Gastrocnemius medialis (tissue), 4 donors: ENCODE results near the gene MRC2. TPM values are rescaled to one million over a fixed set of nuclear protein-coding genes. Genes with fewer than 3 reads are reported as not detected.

Source experiments
- ATAC-seq, 2 donors: fragments of 150-250 bp; one replicate each; pipeline ENCODE4 v1.9.1; 2016
- DNase-seq, 2 donors: peaks; one replicate each; pipeline ENCODE4 v3.0.0-alpha.2; 2019
- H3K27ac ChIP-seq, 4 donors: fragments of 200-600 bp; sonication (generic); 1 replicate in 1 of 4; 2 replicates in 3 of 4; pipeline ENCODE4 v1.5.1; 2016 to 2018; ENCODE audit warnings: mild to moderate bottlenecking in 2 of 4, moderate library complexity in 1 of 4
- H3K27me3 ChIP-seq, 3 donors: fragments of 200-600 bp; sonication (generic) in 2 of 3; 1 replicate in 1 of 3; 2 replicates in 2 of 3; pipeline versions ENCODE4 v1.5.1 to v1.6.0; 2016 to 2019; ENCODE audit warnings: mild to moderate bottlenecking in 1 of 3, moderate library complexity in 1 of 3
- H3K36me3 ChIP-seq, 2 donors: fragments of 200-600 bp; sonication (generic) in 1 of 2; one replicate each; pipeline ENCODE4 v1.5.1; 2017 to 2018
- H3K4me1 ChIP-seq, 2 donors: fragments of 200-600 bp; sonication (generic) in 1 of 2; one replicate each; pipeline ENCODE4 v1.5.1; 2016 to 2017; ENCODE audit warnings: mild to moderate bottlenecking in 2 of 2
- H3K4me3 ChIP-seq, 4 donors: fragments of 200-600 bp; sonication (generic) in 3 of 4; 1 replicate in 1 of 4; 2 replicates in 3 of 4; pipeline ENCODE4 v1.5.1; 2016 to 2019; ENCODE audit warnings: mild to moderate bottlenecking in 2 of 4
- H3K9me3 ChIP-seq, 3 donors: fragments of 200-600 bp; sonication (generic) in 2 of 3; 1 replicate in 1 of 3; 2 replicates in 2 of 3; pipeline ENCODE4 v1.5.1; 2016 to 2019
- CTCF ChIP-seq, 5 experiments: fragments of 450-650 bp in 3 of 5; fragments of 200-600 bp in 2 of 5; sonication (generic) in 2 of 5; IDR thresholded peaks in 4 of 5; conservative IDR thresholded peaks in 1 of 5; 1 replicate in 4 of 5; 2 replicates in 1 of 5; pipeline ENCODE4 v1.5.1; 2016 to 2019; ENCODE audit warnings: antibody characterized with exemption in 5 of 5, mild to moderate bottlenecking in 3 of 5, moderate library complexity in 3 of 5
- POLR2A ChIP-seq, 2 donors: fragments of 450-650 bp; IDR thresholded peaks; one replicate each; pipeline ENCODE4 v1.6.1; 2017; ENCODE audit warnings: antibody characterized with exemption in 2 of 2, mild to moderate bottlenecking in 2 of 2, moderate library complexity in 2 of 2
- in situ Hi-C, 4 donors: fragments of 200-750 bp; cut with MboI; loops; one replicate each; pipeline versions ENCODE4 v1.15.0 to v1.8.0; 2017; ENCODE audit warnings: low sequenced_read_pairs in 4 of 4
- intact Hi-C: fragments of 100-400 bp; cut with DNase I; formaldehyde crosslinking; loops from one replicate; pipeline ENCODE4 v1.15.1; 2023; ENCODE audit warnings: low total_unique reads
- total RNA-seq, 4 donors: library from RNA; depleted of rRNA; stranded (reverse); fragments of >200 nt; gene quantifications; one replicate each; pipeline versions ENCODE4 v1.1.0 to v1.2.3, GENCODE V29; 2016

The MRC2 gene
- total RNA-seq, 4 donors from 2014 or later = 4.8 to 15.0 (median 5.5) TPM

- DNase-seq (no peak), ATAC-seq (no peak)
- H3K27ac ChIP-seq = no peak overlapping the region
- intact Hi-C loops = no loop called here
- in situ Hi-C loops = loop anchor here in 1 of 4 donors (25.0 kb wide), 1 partner anchor 146 kb away; the partner anchor contains the start of gene MARCHF10
- no peaks in the 10 kb centered on the region for H3K4me1 ChIP-seq
- no peaks in the 10 kb centered on the region for H3K27me3 ChIP-seq
- no peak overlapping the region for H3K4me3 ChIP-seq
- H3K9me3 ChIP-seq = no peaks in the 10 kb centered on the region
- no peak for TF ChIP-seq CTCF (IDR thresholded peaks at IDR 0.05 in 4 of 5, conservative IDR thresholded peaks at IDR 0.05 in 1 of 5)
- no peak for TF ChIP-seq POLR2A (IDR thresholded peaks at IDR 0.05)
- H3K36me3 ChIP-seq = no peaks in the 10 kb centered on the region
These were observed 38.8 kb downstream of the MRC2 start for GRCh38 chr17:62666061-62666800.

DNA sequence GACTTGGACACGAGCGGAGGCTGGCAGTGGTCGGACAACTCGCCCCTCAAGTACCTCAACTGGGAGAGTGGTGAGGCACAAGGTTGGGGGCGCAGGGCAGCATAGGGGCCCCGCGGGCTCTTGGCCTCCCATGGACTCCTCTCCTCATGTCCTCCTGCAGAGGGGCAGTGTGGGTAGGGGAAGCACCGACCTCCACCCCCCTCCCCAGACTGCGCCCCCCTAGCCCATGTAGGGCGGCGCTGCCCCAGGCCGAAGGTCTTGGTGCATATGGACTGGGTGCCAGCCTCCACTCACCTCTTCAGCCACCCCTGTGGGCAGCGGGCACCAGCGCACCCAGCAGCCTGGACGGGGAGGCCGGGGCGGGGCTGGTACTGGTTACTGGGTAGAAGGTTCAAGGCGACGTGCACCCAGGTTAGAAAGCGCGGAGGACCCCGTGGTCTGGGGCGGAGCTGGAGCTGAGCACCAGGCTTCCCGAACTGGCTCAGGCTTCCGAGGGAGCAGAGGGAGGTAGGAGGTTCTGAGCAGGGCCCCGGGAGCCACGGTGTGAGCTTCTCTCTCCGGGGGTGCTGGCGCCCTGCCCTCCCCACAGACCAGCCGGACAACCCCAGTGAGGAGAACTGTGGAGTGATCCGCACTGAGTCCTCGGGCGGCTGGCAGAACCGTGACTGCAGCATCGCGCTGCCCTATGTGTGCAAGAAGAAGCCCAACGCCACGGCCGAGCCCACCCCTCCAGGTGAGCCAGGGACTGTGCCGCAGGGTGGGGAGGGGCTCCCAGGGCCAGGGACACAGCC lies 39.5 kb downstream of the MRC2 start:
- DNase-seq (no peak), ATAC-seq (no peak)
- intact Hi-C loops = no loop called here

GRCh38 chr17:62668091-62668804 lies 40.8 kb downstream of the MRC2 start:
- Histone ChIP-seq H3K27me3 (no peaks in the 10 kb centered on the region), H3K4me1 (no peaks in the 10 kb centered on the region), H3K36me3 (no peaks in the 10 kb centered on the region), H3K9me3 (no peaks in the 10 kb centered on the region), H3K4me3 (no peak overlapping the region), H3K27ac (no peak overlapping the region)
- in situ Hi-C loops = loop anchor here in 1 of 4 donors (25.0 kb wide), 1 partner anchor 144 kb away; the partner anchor contains the start of gene MARCHF10
- TF ChIP-seq CTCF (IDR thresholded peaks at IDR 0.05 in 4 of 5, conservative IDR thresholded peaks at IDR 0.05 in 1 of 5) (no peak), POLR2A (IDR thresholded peaks at IDR 0.05) (no peak)
- DNase-seq (no peak), ATAC-seq (no peak)
- intact Hi-C loops = no loop called here

More for the DNA sequence above, 39.5 kb downstream of the MRC2 start:
- H3K9me3 ChIP-seq = no peaks in the 10 kb centered on the region
- H3K27ac ChIP-seq = no peak overlapping the region
- H3K27me3 ChIP-seq = no peaks in the 10 kb centered on the region
- H3K36me3 ChIP-seq = no peaks in the 10 kb centered on the region
- no peaks in the 10 kb centered on the region for H3K4me1 ChIP-seq
- TF ChIP-seq POLR2A (IDR thresholded peaks at IDR 0.05) (no peak), CTCF (IDR thresholded peaks at IDR 0.05 in 4 of 5, conservative IDR thresholded peaks at IDR 0.05 in 1 of 5) (no peak)
- in situ Hi-C loops = loop anchor here in 1 of 4 donors (25.0 kb wide), 1 partner anchor 145 kb away; the partner anchor contains the start of gene MARCHF10
- H3K4me3 ChIP-seq = no peak overlapping the region

DNA sequence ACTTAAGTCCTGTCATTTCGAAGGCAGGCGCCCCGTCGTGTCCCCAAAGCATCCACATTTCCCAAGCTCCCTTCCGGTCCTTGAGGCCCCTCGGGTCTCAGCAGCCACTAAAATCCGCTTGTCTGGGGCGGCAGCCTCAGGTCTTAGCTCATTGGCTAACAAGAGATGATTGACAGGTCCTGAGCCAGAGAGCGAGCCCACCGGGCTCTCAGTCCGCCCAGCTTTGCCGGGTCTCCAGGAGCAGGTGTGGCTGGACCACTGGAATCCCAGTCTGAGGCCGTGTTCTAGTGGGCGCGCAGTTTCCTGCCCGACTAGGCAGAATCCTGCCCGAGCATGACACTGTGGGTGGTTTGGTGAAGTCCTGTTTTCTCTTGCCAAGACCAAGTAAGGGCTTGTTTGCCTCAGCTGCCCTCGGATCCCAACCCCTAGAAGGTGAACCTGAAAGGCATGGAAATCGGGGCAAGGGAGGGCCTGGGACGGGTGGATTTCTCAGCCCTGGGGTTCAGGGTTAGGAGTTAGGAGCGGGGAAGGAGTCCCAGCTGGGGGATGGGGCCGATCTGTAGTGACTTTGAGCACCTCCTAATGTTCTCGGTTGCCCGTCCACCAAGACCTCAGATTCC lies 42.8 kb downstream of the MRC2 start:
- in situ Hi-C loops (loop anchor here in 1 of 4 donors (25.0 kb wide), 1 partner anchor 142 kb away; the partner anchor contains the start of gene MARCHF10), intact Hi-C loops (no loop called here)
- Histone ChIP-seq H3K4me1 (no peaks in the 10 kb centered on the region), H3K9me3 (no peaks in the 10 kb centered on the region), H3K27me3 (no peaks in the 10 kb centered on the region), H3K27ac (no peak overlapping the region), H3K36me3 (no peaks in the 10 kb centered on the region), H3K4me3 (no peak overlapping the region)
- no peak for DNase-seq
- no peak for TF ChIP-seq POLR2A (IDR thresholded peaks at IDR 0.05)
- TF ChIP-seq CTCF (IDR thresholded peaks at IDR 0.05 in 4 of 5, conservative IDR thresholded peaks at IDR 0.05 in 1 of 5) = no peak
- ATAC-seq = no peak
